Activated naive CD8-positive, alpha-beta T cell treated with anti-CD3 and anti-CD28 coated beads for 36 hours (primary cell): ENCODE data around the gene PCSK1. TPM values are rescaled to one million over a fixed set of nuclear protein-coding genes. Genes with fewer than 3 reads are reported as not detected.
"Not testable (repeated sequence)": the region's sequence is repeated elsewhere in the genome, so short reads cannot be mapped to it uniquely, and the experiment has no call there.

Experiments
- DNase-seq: peaks from one replicate; pipeline ENCODE4 v3.0.0; 2021
- H3K27ac Mint-ChIP-seq: one replicate; pipeline ENCODE4 v1.8.0; 2022; ENCODE audit warnings: mild to moderate bottlenecking, moderate library complexity, mixed read lengths
- H3K27me3 Mint-ChIP-seq: one replicate; pipeline ENCODE4 v1.8.0; 2022; ENCODE audit warnings: mild to moderate bottlenecking, mixed read lengths
- H3K36me3 Mint-ChIP-seq: one replicate; pipeline ENCODE4 v1.8.0; 2021; ENCODE audit warnings: mild to moderate bottlenecking, mixed read lengths
- H3K4me1 Mint-ChIP-seq: one replicate; pipeline ENCODE4 v1.8.0; 2021; ENCODE audit warnings: mixed read lengths
- H3K4me3 Mint-ChIP-seq: one replicate; pipeline ENCODE4 v1.8.0; 2022; ENCODE audit warnings: mild to moderate bottlenecking, moderate library complexity, mixed read lengths
- H3K9me3 Mint-ChIP-seq: one replicate; pipeline ENCODE4 v1.8.0; 2022; ENCODE audit warnings: mixed read lengths
- total RNA-seq, 2 experiments: library from RNA; stranded (reverse); gene quantifications; one replicate each; pipeline ENCODE4 v1.2.3, GENCODE V29; 2021

PCSK1 gene
- total RNA-seq, 2 experiments from 2014 or later: not detected

GRCh38 chr5:96370976-96371375, 62.1 kb downstream of the PCSK1 start:
- H3K9me3 Mint-ChIP-seq: no peaks in the 10 kb centered on the region
- H3K4me3 Mint-ChIP-seq: no peak overlapping the region
- peaks cover 31% of the 10 kb centered on the region for H3K27me3 Mint-ChIP-seq
- no peak overlapping the region for H3K27ac Mint-ChIP-seq
- H3K4me1 Mint-ChIP-seq: peaks cover 5% of the 10 kb centered on the region
- DNase-seq: no peak
- no peaks in the 10 kb centered on the region for H3K36me3 Mint-ChIP-seq

GRCh38 chr5:96367337-96367736, 65.7 kb downstream of the PCSK1 start:
- DNase-seq, H3K4me1 Mint-ChIP-seq, H3K36me3 Mint-ChIP-seq, H3K27ac Mint-ChIP-seq, H3K9me3 Mint-ChIP-seq, H3K4me3 Mint-ChIP-seq: not testable (repeated sequence)
- peaks cover 23% of the 10 kb centered on the region for H3K27me3 Mint-ChIP-seq

GRCh38 chr5:96354237-96354636, 78.8 kb downstream of the PCSK1 start:
- H3K4me3 Mint-ChIP-seq: no peak overlapping the region
- DNase-seq: no peak
- no peaks in the 10 kb centered on the region for H3K4me1 Mint-ChIP-seq
- peaks cover 7% of the 10 kb centered on the region for H3K27me3 Mint-ChIP-seq
- H3K36me3 Mint-ChIP-seq: no peaks in the 10 kb centered on the region
- no peak overlapping the region for H3K27ac Mint-ChIP-seq
- H3K9me3 Mint-ChIP-seq: peaks cover 3% of the 10 kb centered on the region

GRCh38 chr5:96353220-96353619, 79.8 kb downstream of the PCSK1 start:
- H3K27ac Mint-ChIP-seq: no peak overlapping the region
- H3K4me3 Mint-ChIP-seq: no peak overlapping the region
- no peaks in the 10 kb centered on the region for H3K4me1 Mint-ChIP-seq
- H3K36me3 Mint-ChIP-seq: no peaks in the 10 kb centered on the region
- no peak for DNase-seq
- peaks cover 3% of the 10 kb centered on the region for H3K9me3 Mint-ChIP-seq
- peaks cover 7% of the 10 kb centered on the region for H3K27me3 Mint-ChIP-seq

- Mint-ChIP-seq H3K9me3 (no peaks in the 10 kb centered on the region), H3K27me3 (peaks cover 3% of the 10 kb centered on the region), H3K36me3 (no peaks in the 10 kb centered on the region), H3K4me3 (no peak overlapping the region), H3K4me1 (peaks cover 6% of the 10 kb centered on the region), H3K27ac (no peak overlapping the region)
- DNase-seq: no peak
Observed at GRCh38 chr5:96350678-96351077, 82.4 kb downstream of the PCSK1 start.

- no peak for DNase-seq
- peaks cover 6% of the 10 kb centered on the region for H3K27me3 Mint-ChIP-seq
- H3K36me3 Mint-ChIP-seq: no peaks in the 10 kb centered on the region
- no peaks in the 10 kb centered on the region for H3K9me3 Mint-ChIP-seq
- no peak overlapping the region for H3K27ac Mint-ChIP-seq
- no peak overlapping the region for H3K4me3 Mint-ChIP-seq
- H3K4me1 Mint-ChIP-seq: peaks cover 22% of the 10 kb centered on the region
Observed at GRCh38 chr5:96348536-96348935, 84.5 kb downstream of the PCSK1 start.

GRCh38 chr5:96347502-96348292, 85.4 kb downstream of the PCSK1 start:
- no peak for DNase-seq
- Mint-ChIP-seq H3K27ac (no peak overlapping the region), H3K36me3 (no peaks in the 10 kb centered on the region), H3K27me3 (peaks cover 7% of the 10 kb centered on the region), H3K4me1 (peaks cover 22% of the 10 kb centered on the region), H3K9me3 (no peaks in the 10 kb centered on the region), H3K4me3 (no peak overlapping the region)

GRCh38 chr5:96344678-96345577, 88.1 kb downstream of the PCSK1 start:
- H3K27ac Mint-ChIP-seq: no peak overlapping the region
- DNase-seq: no peak
- H3K36me3 Mint-ChIP-seq: no peaks in the 10 kb centered on the region
- H3K4me1 Mint-ChIP-seq: peaks cover 22% of the 10 kb centered on the region
- peaks cover 16% of the 10 kb centered on the region for H3K27me3 Mint-ChIP-seq
- H3K4me3 Mint-ChIP-seq: no peak overlapping the region
- no peaks in the 10 kb centered on the region for H3K9me3 Mint-ChIP-seq

GRCh38 chr5:96343094-96343493, 90.0 kb downstream of the PCSK1 start:
- DNase-seq: no peak
- peaks cover 22% of the 10 kb centered on the region for H3K4me1 Mint-ChIP-seq
- H3K27ac Mint-ChIP-seq: no peak overlapping the region
- H3K9me3 Mint-ChIP-seq: no peaks in the 10 kb centered on the region
- no peak overlapping the region for H3K4me3 Mint-ChIP-seq
- H3K36me3 Mint-ChIP-seq: no peaks in the 10 kb centered on the region
- peaks cover 28% of the 10 kb centered on the region for H3K27me3 Mint-ChIP-seq

- Mint-ChIP-seq H3K27ac (no peak overlapping the region), H3K9me3 (no peaks in the 10 kb centered on the region), H3K36me3 (no peaks in the 10 kb centered on the region)
Observed at GRCh38 chr5:96342581-96342980, 90.5 kb downstream of the PCSK1 start.

More at GRCh38 chr5:96342581-96342980, 90.5 kb downstream of the PCSK1 start:
- peaks cover 28% of the 10 kb centered on the region for H3K27me3 Mint-ChIP-seq
- peaks cover 22% of the 10 kb centered on the region for H3K4me1 Mint-ChIP-seq
- DNase-seq: no peak
- H3K4me3 Mint-ChIP-seq: no peak overlapping the region

Other genes starting within 250 kb of the PCSK1 start
- gene CAST, start 229.1 kb upstream of the PCSK1 start, total RNA-seq: 100 to 1,000 TPM; 121 to 123 TPM